ENCODE data around the gene EFNA5. TPM values are rescaled to one million over a fixed set of nuclear protein-coding genes. Genes with fewer than 3 reads are reported as not detected.

Gene EFNA5
- total RNA-seq, 2 experiments from 2014 or later = not detected

GRCh38 chr5:107698286-107698685, 27.5 kb upstream of the EFNA5 start:
- DNase-seq (no peak), ATAC-seq (ENCODE audit: poor library complexity) (no peak)
- Histone ChIP-seq H3K4me3 (ENCODE audit: low read length) (no peak overlapping the region), H3K36me3 (ENCODE audit: insufficient read depth, low read length) (no peaks in the 10 kb centered on the region), H3K4me1 (ENCODE audit: insufficient read depth, low read length) (no peaks in the 10 kb centered on the region), H3K27me3 (ENCODE audit: control insufficient read depth in 1 of 2, insufficient read depth in 2 of 2, low read length in 2 of 2) (no peaks in the 10 kb centered on the region), H3K9me3 (ENCODE audit: control insufficient read depth in 1 of 2, insufficient read depth in 1 of 2, low read length in 2 of 2) (no peaks in the 10 kb centered on the region), H3K27ac (ENCODE audit: low read depth in 1 of 2, low read length in 2 of 2) (no peak overlapping the region)
- no peaks in the 10 kb centered on the region for H3K36me3 Mint-ChIP-seq (ENCODE audit: low read depth)
- no peak for TF ChIP-seq CTCF (IDR thresholded peaks at IDR 0.05)
- H3K27me3 Mint-ChIP-seq = peaks cover 10% of the 10 kb centered on the region
- ChIA-PET POLR2A (no interaction called here), CTCF (no interaction called here)
- H3K4me3 Mint-ChIP-seq = no peak overlapping the region
- H3K27ac Mint-ChIP-seq = no peak overlapping the region
- intact Hi-C loops (cut with DNase I, micrococcal nuclease) = no loop called here
- no peaks in the 10 kb centered on the region for H3K9me3 Mint-ChIP-seq
- no peaks in the 10 kb centered on the region for H3K4me1 Mint-ChIP-seq (ENCODE audit: low read depth)

DNA sequence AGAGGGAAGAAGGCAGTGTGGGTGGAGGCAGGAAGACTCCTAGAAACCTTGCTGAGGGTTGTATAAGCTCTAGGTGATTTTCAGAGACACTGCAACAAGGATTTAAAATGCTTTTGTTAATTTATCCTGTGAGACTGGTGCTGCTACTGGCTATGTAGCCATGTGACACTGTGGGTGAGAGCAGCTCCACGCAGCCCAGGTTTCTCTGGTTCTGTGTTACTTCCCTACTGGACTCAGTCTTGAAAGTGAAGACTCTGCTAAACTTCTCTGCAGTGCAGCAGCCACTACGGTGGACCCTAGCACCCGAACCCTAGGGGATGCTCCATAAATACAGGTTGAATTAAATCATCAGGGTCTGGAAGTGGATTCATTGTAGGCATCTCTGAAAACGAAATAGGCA, 25.8 kb upstream of the EFNA5 start:
- Histone ChIP-seq H3K27me3 (ENCODE audit: control insufficient read depth in 1 of 2, insufficient read depth in 2 of 2, low read length in 2 of 2) (no peaks in the 10 kb centered on the region), H3K4me1 (ENCODE audit: insufficient read depth, low read length) (no peaks in the 10 kb centered on the region), H3K4me3 (ENCODE audit: low read length) (no peak overlapping the region), H3K27ac (ENCODE audit: low read depth in 1 of 2, low read length in 2 of 2) (no peak overlapping the region), H3K9me3 (ENCODE audit: control insufficient read depth in 1 of 2, insufficient read depth in 1 of 2, low read length in 2 of 2) (no peaks in the 10 kb centered on the region), H3K36me3 (ENCODE audit: insufficient read depth, low read length) (no peaks in the 10 kb centered on the region)
- ChIA-PET CTCF (no interaction called here), POLR2A (no interaction called here)
- DNase-seq (no peak), ATAC-seq (ENCODE audit: poor library complexity) (no peak)
- H3K27ac Mint-ChIP-seq = no peak overlapping the region
- no peak overlapping the region for H3K4me3 Mint-ChIP-seq
- no peaks in the 10 kb centered on the region for H3K4me1 Mint-ChIP-seq (ENCODE audit: low read depth)
- no peaks in the 10 kb centered on the region for H3K27me3 Mint-ChIP-seq
- TF ChIP-seq CTCF (IDR thresholded peaks at IDR 0.05) = no peak
- intact Hi-C loops (cut with DNase I, micrococcal nuclease) = no loop called here
- no peaks in the 10 kb centered on the region for H3K36me3 Mint-ChIP-seq (ENCODE audit: low read depth)
- H3K9me3 Mint-ChIP-seq = no peaks in the 10 kb centered on the region

DNA sequence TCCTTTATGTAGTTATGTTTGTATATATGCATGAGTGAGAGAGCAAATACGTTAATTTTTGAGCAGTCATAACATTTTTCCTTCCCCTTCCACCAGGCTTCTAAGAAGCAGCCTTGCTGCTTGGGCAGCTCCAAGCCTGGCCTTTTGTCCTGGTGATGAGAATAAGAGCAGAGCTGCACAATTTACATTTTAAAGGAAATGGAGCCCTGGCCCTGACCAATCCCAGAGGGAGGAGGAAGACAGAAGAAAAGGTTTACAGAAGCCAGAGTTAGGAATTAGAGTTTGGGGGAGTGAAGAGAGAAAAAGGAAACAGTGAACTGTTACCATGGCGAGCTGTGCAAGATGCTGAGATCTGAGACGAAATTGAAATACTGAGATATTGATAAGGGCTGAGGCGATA, 25.3 kb upstream of the EFNA5 start:
- H3K4me3 ChIP-seq (ENCODE audit: low read length) = no peak overlapping the region
- ATAC-seq (ENCODE audit: poor library complexity) (no peak), DNase-seq (no peak)
- no peaks in the 10 kb centered on the region for H3K4me1 ChIP-seq (ENCODE audit: insufficient read depth, low read length)
- no peak overlapping the region for H3K27ac Mint-ChIP-seq
- H3K9me3 ChIP-seq (ENCODE audit: control insufficient read depth in 1 of 2, insufficient read depth in 1 of 2, low read length in 2 of 2) = no peaks in the 10 kb centered on the region
- H3K27ac ChIP-seq (ENCODE audit: low read depth in 1 of 2, low read length in 2 of 2) = no peak overlapping the region
- no peaks in the 10 kb centered on the region for H3K36me3 ChIP-seq (ENCODE audit: insufficient read depth, low read length)
- no peaks in the 10 kb centered on the region for H3K9me3 Mint-ChIP-seq
- CTCF ChIA-PET = no interaction called here
- intact Hi-C loops (cut with DNase I, micrococcal nuclease) = no loop called here
- H3K4me1 Mint-ChIP-seq (ENCODE audit: low read depth) = no peaks in the 10 kb centered on the region
- no peak for TF ChIP-seq CTCF (IDR thresholded peaks at IDR 0.05)
- H3K27me3 ChIP-seq (ENCODE audit: control insufficient read depth in 1 of 2, insufficient read depth in 2 of 2, low read length in 2 of 2) = no peaks in the 10 kb centered on the region
- no peaks in the 10 kb centered on the region for H3K36me3 Mint-ChIP-seq (ENCODE audit: low read depth)
- H3K27me3 Mint-ChIP-seq = no peaks in the 10 kb centered on the region
- H3K4me3 Mint-ChIP-seq = no peak overlapping the region
- POLR2A ChIA-PET = no interaction called here

All from CD4-positive, alpha-beta T cell (primary cell).